Measurements from ENCODE around the gene ZMIZ2. TPM values are rescaled to one million over a fixed set of nuclear protein-coding genes. Genes with fewer than 3 reads are reported as not detected.
"Not testable (repeated sequence)": the region's sequence is repeated elsewhere in the genome, so short reads cannot be mapped to it uniquely, and the experiment has no call there.

ZMIZ2 gene
- total RNA-seq, 5 donors from 2014 or later (not counting 1 experiment from before 2014, with no cell fraction given): 112 to 172 (median 145) TPM

GRCh38 chr7:44726250-44726649, 22.4 kb upstream of the ZMIZ2 start:
- H3K9me3 Mint-ChIP-seq; H3K27me3 Mint-ChIP-seq; H3K4me1 ChIP-seq (ENCODE audit: control insufficient read depth in 1 of 2, extremely low read depth in 1 of 2, insufficient read depth in 2 of 2, low read length in 2 of 2); H3K4me1 Mint-ChIP-seq; H3K4me3 Mint-ChIP-seq; H3K27me3 ChIP-seq (replicated peaks in 1 of 2; ENCODE audit: control insufficient read depth in 2 of 2, extremely low read depth in 1 of 2, insufficient read depth in 2 of 2, low read length in 1 of 2); H3K9me3 ChIP-seq; H3K27ac ChIP-seq (ENCODE audit: low read length); H3K36me3 Mint-ChIP-seq; H3K27ac Mint-ChIP-seq; DNase-seq; ATAC-seq (replicated peaks in 1 of 4); H3K36me3 ChIP-seq (ENCODE audit: control insufficient read depth in 2 of 2, extremely low read depth in 1 of 2, insufficient read depth in 1 of 2, low read length in 1 of 2); H3K4me3 ChIP-seq (ENCODE audit: control insufficient read depth in 1 of 2, extremely low read depth in 1 of 2, low read length in 1 of 2); POLR2A ChIA-PET: not testable (repeated sequence)
- 81% methylated on average over 4 of the region's 7 CpGs for WGBS (ENCODE audit: insufficient coverage)
- CTCF ChIA-PET: interaction anchor here in 1 of 2 donors (0.6 kb wide), 1 partner anchor 283 kb away, joined by 6 read pairs; no protein-coding TSS in a partner anchor

GRCh38 chr7:44727158-44727936, 21.3 kb upstream of the ZMIZ2 start:
- Mint-ChIP-seq H3K27ac (no peak overlapping the region), H3K36me3 (no peaks in the 10 kb centered on the region)

GRCh38 chr7:44727937-44728262, 20.7 kb upstream of the ZMIZ2 start:
- Histone ChIP-seq H3K4me3 (ENCODE audit: control insufficient read depth in 1 of 2, extremely low read depth in 1 of 2, low read length in 1 of 2) (no peak overlapping the region), H3K27ac (ENCODE audit: low read length) (no peak overlapping the region), H3K9me3 (no peaks in the 10 kb centered on the region), H3K36me3 (ENCODE audit: control insufficient read depth in 2 of 2, extremely low read depth in 1 of 2, insufficient read depth in 1 of 2, low read length in 1 of 2) (no peaks in the 10 kb centered on the region), H3K27me3 (replicated peaks in 1 of 2; ENCODE audit: control insufficient read depth in 2 of 2, extremely low read depth in 1 of 2, insufficient read depth in 2 of 2, low read length in 1 of 2) (peaks cover 0 to 6% of the 10 kb centered on the region in 2 experiments), H3K4me1 (ENCODE audit: control insufficient read depth in 1 of 2, extremely low read depth in 1 of 2, insufficient read depth in 2 of 2, low read length in 2 of 2) (no peaks in the 10 kb centered on the region)
- Mint-ChIP-seq H3K4me1 (peaks cover 0 to 6% (median 0%) of the 10 kb centered on the region in 3 donors), H3K9me3 (no peaks in the 10 kb centered on the region), H3K4me3 (no peak overlapping the region), H3K27ac (no peak overlapping the region), H3K27me3 (peaks cover 5 to 6% of the 10 kb centered on the region in 2 donors), H3K36me3 (no peaks in the 10 kb centered on the region)
- ChIA-PET POLR2A (interaction anchor here in 1 of 2 donors (0.6 kb wide), 1 partner anchor 509 kb away, joined by 10 read pairs; no protein-coding TSS in a partner anchor), CTCF (no interaction called here)
- no peak for DNase-seq
- no CpG with 5 or more reads among the region's 1 CpG for WGBS (ENCODE audit: insufficient coverage)
- no peak for ATAC-seq (replicated peaks in 1 of 4)

More at GRCh38 chr7:44727158-44727936, 21.3 kb upstream of the ZMIZ2 start:
- ChIA-PET CTCF (interaction anchor here in 1 of 2 donors (0.6 kb wide), 1 partner anchor 282 kb away, joined by 6 read pairs; no protein-coding TSS in a partner anchor), POLR2A (interaction anchor here in 1 of 2 donors (0.6 kb wide), 1 partner anchor 508 kb away, joined by 10 read pairs; no protein-coding TSS in a partner anchor)
- DNase-seq: no peak
- Histone ChIP-seq H3K36me3 (ENCODE audit: control insufficient read depth in 2 of 2, extremely low read depth in 1 of 2, insufficient read depth in 1 of 2, low read length in 1 of 2) (no peaks in the 10 kb centered on the region), H3K9me3 (no peaks in the 10 kb centered on the region), H3K27ac (ENCODE audit: low read length) (no peak overlapping the region), H3K4me1 (ENCODE audit: control insufficient read depth in 1 of 2, extremely low read depth in 1 of 2, insufficient read depth in 2 of 2, low read length in 2 of 2) (no peaks in the 10 kb centered on the region), H3K4me3 (ENCODE audit: control insufficient read depth in 1 of 2, extremely low read depth in 1 of 2, low read length in 1 of 2) (no peak overlapping the region), H3K27me3 (replicated peaks in 1 of 2; ENCODE audit: control insufficient read depth in 2 of 2, extremely low read depth in 1 of 2, insufficient read depth in 2 of 2, low read length in 1 of 2) (peaks cover 0 to 6% of the 10 kb centered on the region in 2 experiments)
- ATAC-seq (replicated peaks in 1 of 4): no peak
- Mint-ChIP-seq H3K4me1 (peaks cover 0 to 6% (median 0%) of the 10 kb centered on the region in 3 donors), H3K9me3 (no peaks in the 10 kb centered on the region), H3K27me3 (peaks cover 5 to 6% of the 10 kb centered on the region in 2 donors), H3K4me3 (no peak overlapping the region)
- 100% methylated on average over 2 of the region's 6 CpGs for WGBS (ENCODE audit: insufficient coverage)

- DNase-seq: no peak
- Histone ChIP-seq H3K36me3 (ENCODE audit: control insufficient read depth in 2 of 2, extremely low read depth in 1 of 2, insufficient read depth in 1 of 2, low read length in 1 of 2) (no peaks in the 10 kb centered on the region), H3K4me3 (ENCODE audit: control insufficient read depth in 1 of 2, extremely low read depth in 1 of 2, low read length in 1 of 2) (no peak overlapping the region), H3K27me3 (replicated peaks in 1 of 2; ENCODE audit: control insufficient read depth in 2 of 2, extremely low read depth in 1 of 2, insufficient read depth in 2 of 2, low read length in 1 of 2) (peaks cover 0 to 6% of the 10 kb centered on the region in 2 experiments), H3K9me3 (no peaks in the 10 kb centered on the region), H3K4me1 (ENCODE audit: control insufficient read depth in 1 of 2, extremely low read depth in 1 of 2, insufficient read depth in 2 of 2, low read length in 2 of 2) (no peaks in the 10 kb centered on the region), H3K27ac (ENCODE audit: low read length) (no peak overlapping the region)
- H3K36me3 Mint-ChIP-seq: no peaks in the 10 kb centered on the region
- ChIA-PET POLR2A (interaction anchor here in 1 of 2 donors (0.7 kb wide), 1 partner anchor 299 kb away, joined by 3 read pairs; no protein-coding TSS in a partner anchor), CTCF (interaction anchor here in 1 of 2 donors (0.7 kb wide), 2 partner anchors 254 to 529 kb away, joined by 3 to 6 read pairs; no protein-coding TSS in a partner anchor)
- peaks cover 5 to 6% of the 10 kb centered on the region in 2 donors for H3K27me3 Mint-ChIP-seq
- H3K9me3 Mint-ChIP-seq: no peaks in the 10 kb centered on the region
- peaks cover 3 to 7% (median 6%) of the 10 kb centered on the region in 3 donors for H3K4me1 Mint-ChIP-seq
- H3K27ac Mint-ChIP-seq: no peak overlapping the region
- no peak for ATAC-seq (replicated peaks in 1 of 4)
- H3K4me3 Mint-ChIP-seq: no peak overlapping the region
- 85% methylated on average over 11 of the region's 12 CpGs for WGBS (ENCODE audit: insufficient coverage)
Observed at GRCh38 chr7:44729949-44730590, 18.6 kb upstream of the ZMIZ2 start.

GRCh38 chr7:44732971-44733370, 15.7 kb upstream of the ZMIZ2 start:
- not testable (repeated sequence) for ATAC-seq (replicated peaks in 1 of 4); H3K36me3 Mint-ChIP-seq; DNase-seq; H3K27me3 Mint-ChIP-seq; H3K4me1 ChIP-seq (ENCODE audit: control insufficient read depth in 1 of 2, extremely low read depth in 1 of 2, insufficient read depth in 2 of 2, low read length in 2 of 2); H3K36me3 ChIP-seq (ENCODE audit: control insufficient read depth in 2 of 2, extremely low read depth in 1 of 2, insufficient read depth in 1 of 2, low read length in 1 of 2); H3K27me3 ChIP-seq (replicated peaks in 1 of 2; ENCODE audit: control insufficient read depth in 2 of 2, extremely low read depth in 1 of 2, insufficient read depth in 2 of 2, low read length in 1 of 2); H3K27ac ChIP-seq (ENCODE audit: low read length); H3K4me3 Mint-ChIP-seq; H3K27ac Mint-ChIP-seq; H3K4me3 ChIP-seq (ENCODE audit: control insufficient read depth in 1 of 2, extremely low read depth in 1 of 2, low read length in 1 of 2); H3K9me3 Mint-ChIP-seq; H3K9me3 ChIP-seq
- POLR2A ChIA-PET: interaction anchor here (0.6 to 0.7 kb wide), 3 partner anchors 111 to 219 kb away, joined by 3 to 7 read pairs (median 5); no protein-coding TSS in a partner anchor
- 83% methylated on average over 3 of the region's 6 CpGs for WGBS (ENCODE audit: insufficient coverage)
- peaks cover 8 to 14% (median 11%) of the 10 kb centered on the region in 3 donors for H3K4me1 Mint-ChIP-seq
- CTCF ChIA-PET: interaction anchor here (0.6 to 0.7 kb wide), 3 partner anchors 35 to 270 kb away, joined by 3 to 6 read pairs (median 5); no protein-coding TSS in a partner anchor

- peaks cover 0 to 6% of the 10 kb centered on the region in 2 experiments for H3K27me3 ChIP-seq (replicated peaks in 1 of 2; ENCODE audit: control insufficient read depth in 2 of 2, extremely low read depth in 1 of 2, insufficient read depth in 2 of 2, low read length in 1 of 2)
- H3K27ac ChIP-seq (ENCODE audit: low read length): no peak overlapping the region
- Mint-ChIP-seq H3K36me3 (no peaks in the 10 kb centered on the region), H3K27ac (no peak overlapping the region), H3K9me3 (no peaks in the 10 kb centered on the region), H3K27me3 (no peaks in the 10 kb centered on the region), H3K4me1 (peaks cover 8 to 14% (median 11%) of the 10 kb centered on the region in 3 donors), H3K4me3 (no peak overlapping the region)
- ChIA-PET POLR2A (interaction anchor here (0.6 to 0.7 kb wide), 2 partner anchors 112 to 153 kb away, joined by 3 to 7 read pairs; no protein-coding TSS in a partner anchor), CTCF (no interaction called here)
- WGBS (ENCODE audit: insufficient coverage): 87% methylated on average over 3 of the region's 5 CpGs
- ATAC-seq (replicated peaks in 1 of 4) (no peak), DNase-seq (no peak)
- H3K36me3 ChIP-seq (ENCODE audit: control insufficient read depth in 2 of 2, extremely low read depth in 1 of 2, insufficient read depth in 1 of 2, low read length in 1 of 2): no peaks in the 10 kb centered on the region
- no peaks in the 10 kb centered on the region for H3K4me1 ChIP-seq (ENCODE audit: control insufficient read depth in 1 of 2, extremely low read depth in 1 of 2, insufficient read depth in 2 of 2, low read length in 2 of 2)
- no peaks in the 10 kb centered on the region for H3K9me3 ChIP-seq
- no peak overlapping the region for H3K4me3 ChIP-seq (ENCODE audit: control insufficient read depth in 1 of 2, extremely low read depth in 1 of 2, low read length in 1 of 2)
Observed at GRCh38 chr7:44733708-44734481, 14.8 kb upstream of the ZMIZ2 start.

Data from T-cell (primary cell).